Measurements from ENCODE around the gene PRKAA2. TPM values are rescaled to one million over a fixed set of nuclear protein-coding genes. Genes with fewer than 3 reads are reported as not detected.
A peak's percentile ranks its signal among the peaks of the same experiment; 100 is the strongest.

The PRKAA2 gene
- polyA plus RNA-seq, 4 donors: 14.5 to 21.3 (median 16.7) TPM

- DNase-seq (ENCODE audit: low read depth in 4 of 4, low spot score in 3 of 4): no peak
Measured at GRCh38 chr1:56654126-56654923, 9.2 kb downstream of the PRKAA2 start.

GRCh38 chr1:56655991-56656613 is 11.0 kb downstream of the PRKAA2 start:
- no peak for DNase-seq (ENCODE audit: low read depth in 4 of 4, low spot score in 3 of 4)

GRCh38 chr1:56658254-56658653 is 13.1 kb downstream of the PRKAA2 start:
- no peak for DNase-seq (ENCODE audit: low read depth in 4 of 4, low spot score in 3 of 4)

GRCh38 chr1:56660293-56660692 is 15.2 kb downstream of the PRKAA2 start:
- DNase-seq (ENCODE audit: low read depth in 4 of 4, low spot score in 3 of 4): no peak

- no peak for DNase-seq (ENCODE audit: low read depth in 4 of 4, low spot score in 3 of 4)
Measured at GRCh38 chr1:56663846-56664245, 18.7 kb downstream of the PRKAA2 start.

GRCh38 chr1:56665384-56665783 is 20.3 kb downstream of the PRKAA2 start:
- DNase-seq (ENCODE audit: low read depth in 4 of 4, low spot score in 3 of 4): no peak

- DNase-seq (ENCODE audit: low read depth in 4 of 4, low spot score in 3 of 4): no peak
Measured at GRCh38 chr1:56666112-56666608, 21.0 kb downstream of the PRKAA2 start.

GRCh38 chr1:56670350-56670749 is 25.2 kb downstream of the PRKAA2 start:
- no peak for DNase-seq (ENCODE audit: low read depth in 4 of 4, low spot score in 3 of 4)

GRCh38 chr1:56671085-56671484 is 26.0 kb downstream of the PRKAA2 start:
- DNase-seq (ENCODE audit: low read depth in 4 of 4, low spot score in 3 of 4): no peak

GRCh38 chr1:56671542-56671941 is 26.4 kb downstream of the PRKAA2 start:
- DNase-seq (ENCODE audit: low read depth in 4 of 4, low spot score in 3 of 4): no peak

GRCh38 chr1:56672579-56672978 is 27.5 kb downstream of the PRKAA2 start:
- DNase-seq (ENCODE audit: low read depth in 4 of 4, low spot score in 3 of 4): no peak

GRCh38 chr1:56675763-56676162 is 30.6 kb downstream of the PRKAA2 start:
- no peak for DNase-seq (ENCODE audit: low read depth in 4 of 4, low spot score in 3 of 4)

- no peak for DNase-seq (ENCODE audit: low read depth in 4 of 4, low spot score in 3 of 4)
Measured at GRCh38 chr1:56676571-56677035, 31.5 kb downstream of the PRKAA2 start.

- DNase-seq (ENCODE audit: low read depth in 4 of 4, low spot score in 3 of 4): no peak
Measured at GRCh38 chr1:56683569-56683968, 38.5 kb downstream of the PRKAA2 start.

GRCh38 chr1:56686169-56686568 is 41.1 kb downstream of the PRKAA2 start:
- DNase-seq (ENCODE audit: low read depth in 4 of 4, low spot score in 3 of 4): no peak

GRCh38 chr1:56688522-56689026 is 43.5 kb downstream of the PRKAA2 start:
- no peak for DNase-seq (ENCODE audit: low read depth in 4 of 4, low spot score in 3 of 4)

GRCh38 chr1:56696663-56697062 is 51.5 kb downstream of the PRKAA2 start:
- DNase-seq (ENCODE audit: low read depth in 4 of 4, low spot score in 3 of 4): no peak

- DNase-seq (ENCODE audit: low read depth in 4 of 4, low spot score in 3 of 4): no peak
Measured at GRCh38 chr1:56703747-56704146, 58.6 kb downstream of the PRKAA2 start.

- no peak for DNase-seq (ENCODE audit: low read depth in 4 of 4, low spot score in 3 of 4)
Measured at GRCh38 chr1:56707379-56707778, 62.3 kb downstream of the PRKAA2 start.

GRCh38 chr1:56709269-56709880 is 64.3 kb downstream of the PRKAA2 start:
- peak; percentile 25 to 33 (median 32) for DNase-seq (ENCODE audit: low read depth in 4 of 4, low spot score in 3 of 4)

- DNase-seq (ENCODE audit: low read depth in 4 of 4, low spot score in 3 of 4): no peak
Measured at GRCh38 chr1:56709995-56710394, 64.9 kb downstream of the PRKAA2 start.

All from right renal pelvis (tissue), 4 donors.